Small intestine (tissue), 7 donors: ENCODE data around the gene CRYGN. TPM values are rescaled to one million over a fixed set of nuclear protein-coding genes. Genes with fewer than 3 reads are reported as not detected.

Source experiments
- DNase-seq, 2 donors: peaks; one replicate each; pipeline versions ENCODE4 v3.0.0 to v3.0.0-alpha.2; 2013
- FAIRE-seq: peaks from 2 replicates; lab custom pipeline; 2012; peaks lifted over from hg19 to GRCh38; lab: Jason Lieb, UNC
- H3K27ac ChIP-seq, 3 donors: one replicate each; pipeline ENCODE4 v1.5.1; 2013; ENCODE audit warnings: low read length in 2 of 3, mild to moderate bottlenecking in 2 of 3, control low read depth in 1 of 3, inconsistent platforms in 1 of 3, low read depth in 1 of 3, moderate library complexity in 1 of 3
- H3K27me3 ChIP-seq, 3 donors: one replicate each; pipeline ENCODE4 v1.6.1; 2013; ENCODE audit warnings: low read length in 3 of 3, inconsistent platforms in 1 of 3; ENCODE audit not compliant: control insufficient read depth in 3 of 3, insufficient read depth in 3 of 3
- H3K36me3 ChIP-seq, 3 donors: one replicate each; pipeline ENCODE4 v1.6.1; 2013; ENCODE audit warnings: low read length in 3 of 3, inconsistent platforms in 1 of 3, low read depth in 1 of 3, mild to moderate bottlenecking in 1 of 3, moderate library complexity in 1 of 3; ENCODE audit not compliant: control insufficient read depth in 3 of 3, insufficient read depth in 2 of 3
- H3K4me1 ChIP-seq, 3 donors: one replicate each; pipeline ENCODE4 v1.6.1; 2013; ENCODE audit warnings: low read length in 2 of 3, inconsistent platforms in 1 of 3, low read depth in 1 of 3, mild to moderate bottlenecking in 1 of 3, moderate library complexity in 1 of 3; ENCODE audit not compliant: control insufficient read depth in 3 of 3, insufficient read depth in 2 of 3
- H3K4me3 ChIP-seq, 3 donors: one replicate each; pipeline ENCODE4 v1.5.1; 2013; ENCODE audit warnings: low read length in 3 of 3, control low read depth in 1 of 3, inconsistent platforms in 1 of 3, low read depth in 1 of 3, mild to moderate bottlenecking in 1 of 3, moderate library complexity in 1 of 3
- H3K9me3 ChIP-seq, 2 donors: one replicate each; pipeline ENCODE4 v1.6.1; 2013; ENCODE audit warnings: low read depth in 1 of 2, low read length in 1 of 2; ENCODE audit not compliant: control insufficient read depth in 2 of 2, insufficient read depth in 1 of 2
- WGBS, 3 donors: extraction: QIAGEN DNeasy Blood & Tissue Kit; methylation state at CpG; one replicate each; pipeline ENCODE4 v1.1.7; 2013; 5-methylcytosine and 5-hydroxymethylcytosine counted together
- polyA plus RNA-seq, 4 donors: library from polyadenylated mRNA; stranded (reverse) in 3 of 4; unstranded in 1 of 4; fragments of 200-250 nt in 3 of 4; fragments of 120-200 nt in 1 of 4; gene quantifications; one replicate each; pipeline versions ENCODE4 v1.2.1 to v1.2.3, GENCODE V29; 2013
- donor health status: healthy with polysubstance abuse.
- donor health status: control.
- donor health status: control.
- donor health status: Bipolar disorder and iron deficiency.
- donor health status: healthy.

The CRYGN gene
- polyA plus RNA-seq, 4 donors: 0.06 to 0.07 TPM; not detected in 2

DNA sequence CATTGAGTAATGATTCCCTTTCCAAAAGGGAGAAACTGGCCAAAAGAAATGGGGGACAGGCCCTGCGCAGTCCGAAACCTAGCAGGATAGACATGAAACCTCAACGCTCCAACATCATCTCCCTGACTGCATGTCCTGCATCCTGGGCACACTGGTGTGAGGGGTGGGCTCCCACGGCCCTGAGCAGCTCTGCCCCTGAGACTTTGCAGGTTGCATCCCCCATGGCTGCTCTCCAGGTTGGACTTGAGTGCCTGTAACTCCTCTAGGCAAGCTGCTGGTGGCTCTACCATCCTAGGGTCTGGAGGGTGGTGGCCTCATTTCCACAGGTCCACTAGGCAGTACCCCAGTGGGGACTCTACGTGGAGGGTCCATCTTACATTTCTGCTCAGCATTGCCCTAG is 16.3 kb upstream of the CRYGN start:
- H3K9me3 ChIP-seq: no peaks in the 10 kb centered on the region
- WGBS, 3 donors: 96 to 98% (median 98%) methylated on average over 5 of the region's 5 CpGs
- H3K4me3 ChIP-seq: no peak overlapping the region
- no peaks in the 10 kb centered on the region for H3K36me3 ChIP-seq
- H3K27me3 ChIP-seq: no peaks in the 10 kb centered on the region
- no peak overlapping the region for H3K27ac ChIP-seq
- FAIRE-seq (no peak), DNase-seq (no peak)
- peaks cover 0 to 31% (median 3%) of the 10 kb centered on the region in 3 donors for H3K4me1 ChIP-seq

DNA sequence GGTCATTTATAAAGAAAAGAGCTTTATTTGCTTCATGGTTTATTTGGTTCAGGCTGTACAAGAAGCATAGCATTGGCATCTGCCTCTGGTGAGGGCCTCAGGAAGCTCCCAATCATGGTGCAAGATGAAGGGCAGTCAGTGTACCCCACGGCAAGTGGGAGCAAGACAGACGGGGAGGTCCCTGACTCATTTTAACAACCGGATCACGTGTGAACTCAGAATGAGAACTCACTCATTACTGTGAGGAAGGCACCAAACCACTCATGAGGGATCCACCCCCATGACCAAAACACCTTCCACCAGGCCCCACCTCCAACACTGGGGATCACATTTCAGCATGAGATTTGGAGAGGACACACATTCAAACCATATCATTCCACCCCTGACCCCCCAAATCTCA is 15.7 kb upstream of the CRYGN start:
- Histone ChIP-seq H3K9me3 (no peaks in the 10 kb centered on the region), H3K27ac (no peak overlapping the region), H3K4me3 (no peak overlapping the region), H3K4me1 (peaks cover 0 to 25% (median 3%) of the 10 kb centered on the region in 3 donors), H3K27me3 (no peaks in the 10 kb centered on the region), H3K36me3 (no peaks in the 10 kb centered on the region)
- FAIRE-seq: no peak
- 75 to 81% (median 78%) methylated on average over 4 of the region's 4 CpGs for WGBS, 3 donors
- DNase-seq: peak in 1 of 2 donors; percentile 26

DNA sequence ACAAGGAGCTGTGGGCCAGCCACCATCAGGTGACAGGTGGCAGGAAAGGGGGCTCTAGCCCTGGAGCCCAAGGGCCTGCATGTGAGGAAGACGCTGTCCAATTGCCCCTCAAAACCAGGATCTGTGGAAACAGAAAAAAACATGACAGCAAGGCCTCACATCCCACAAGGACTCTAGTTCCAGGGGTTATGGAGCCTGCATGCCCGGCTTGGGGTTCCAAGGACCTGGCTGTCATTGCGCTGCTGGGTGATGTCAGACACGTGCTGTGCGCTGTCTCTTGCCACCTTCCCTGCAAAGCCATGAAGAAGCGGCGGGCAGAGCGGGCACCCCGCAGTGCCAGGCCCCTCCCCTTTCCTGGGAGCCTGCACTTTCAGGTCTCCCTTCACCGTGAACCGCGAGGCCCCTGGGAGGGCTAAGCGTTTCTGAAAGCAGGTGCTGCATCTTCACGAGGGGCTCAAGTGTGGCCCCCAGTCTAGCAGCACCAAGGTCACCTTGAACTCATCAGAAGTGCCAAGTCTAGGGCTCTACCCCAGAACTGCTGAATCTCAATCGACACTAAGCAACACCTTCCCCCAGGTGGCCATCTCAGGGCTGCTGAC is 15.1 kb upstream of the CRYGN start:
- DNase-seq: no peak
- no peak overlapping the region for H3K27ac ChIP-seq
- 89 to 93% (median 90%) methylated on average over 15 of the region's 15 CpGs for WGBS, 3 donors
- H3K9me3 ChIP-seq: no peaks in the 10 kb centered on the region
- H3K27me3 ChIP-seq: no peaks in the 10 kb centered on the region
- no peak for FAIRE-seq
- H3K36me3 ChIP-seq: no peaks in the 10 kb centered on the region
- no peak overlapping the region for H3K4me3 ChIP-seq
- H3K4me1 ChIP-seq: peaks cover 0 to 18% (median 0%) of the 10 kb centered on the region in 3 donors

DNA sequence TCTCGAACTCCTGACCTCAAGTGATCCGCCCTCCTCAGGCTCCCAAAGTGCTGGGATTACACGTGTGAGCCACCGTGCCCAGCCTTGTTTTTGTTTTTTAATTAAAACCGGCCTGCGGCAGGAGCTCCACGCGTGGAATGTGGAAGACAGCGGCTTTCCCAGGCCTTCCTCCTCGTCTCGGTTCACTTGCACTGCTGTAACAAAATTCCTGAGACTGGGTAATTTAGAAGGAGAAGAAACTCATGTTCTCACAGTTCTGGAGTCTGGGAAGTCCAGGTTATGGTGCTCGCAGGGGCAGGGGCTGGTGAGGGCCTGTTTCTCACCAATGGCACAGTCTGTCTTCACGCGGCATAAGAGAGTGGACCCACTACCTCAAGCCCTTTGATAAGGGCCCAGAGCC is 14.4 kb upstream of the CRYGN start:
- DNase-seq (no peak), FAIRE-seq (no peak)
- WGBS, 3 donors: 90 to 93% (median 92%) methylated on average over 14 of the region's 14 CpGs

DNA sequence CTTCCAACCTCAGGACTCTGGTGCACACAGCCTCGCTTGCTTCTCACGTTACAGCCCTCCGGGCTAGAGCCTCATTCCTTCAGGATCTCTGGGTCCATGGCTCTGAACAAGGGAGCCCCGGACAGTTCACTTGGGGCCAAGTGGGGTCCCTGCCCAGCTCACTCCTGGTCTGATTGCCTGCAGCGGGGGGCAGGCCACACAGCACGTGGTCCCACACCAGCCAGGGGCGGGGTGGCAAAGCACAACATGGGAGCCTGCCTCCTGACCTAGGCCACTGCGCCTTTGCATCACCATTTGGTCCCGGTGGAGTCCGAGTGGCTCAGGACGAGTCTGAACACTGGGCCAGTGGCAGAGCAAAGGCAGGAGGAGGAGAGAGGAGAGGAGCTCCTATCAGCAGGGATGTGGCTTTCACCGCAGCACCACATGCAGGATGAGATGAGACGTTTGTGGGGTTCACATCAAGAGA is 13.4 kb upstream of the CRYGN start:
- no peaks in the 10 kb centered on the region for H3K9me3 ChIP-seq
- no peak overlapping the region for H3K27ac ChIP-seq
- no peak for FAIRE-seq
- WGBS, 3 donors: 78 to 87% (median 84%) methylated on average over 13 of the region's 13 CpGs
- H3K4me1 ChIP-seq: peaks cover 0 to 6% (median 0%) of the 10 kb centered on the region in 3 donors
- H3K4me3 ChIP-seq: no peak overlapping the region
- H3K27me3 ChIP-seq: no peaks in the 10 kb centered on the region
- H3K36me3 ChIP-seq: no peaks in the 10 kb centered on the region
- DNase-seq: no peak

More for the DNA sequence above, 14.4 kb upstream of the CRYGN start:
- Histone ChIP-seq H3K4me3 (no peak overlapping the region), H3K27ac (no peak overlapping the region), H3K9me3 (no peaks in the 10 kb centered on the region), H3K27me3 (no peaks in the 10 kb centered on the region), H3K4me1 (peaks cover 0 to 13% (median 0%) of the 10 kb centered on the region in 3 donors), H3K36me3 (no peaks in the 10 kb centered on the region)

DNA sequence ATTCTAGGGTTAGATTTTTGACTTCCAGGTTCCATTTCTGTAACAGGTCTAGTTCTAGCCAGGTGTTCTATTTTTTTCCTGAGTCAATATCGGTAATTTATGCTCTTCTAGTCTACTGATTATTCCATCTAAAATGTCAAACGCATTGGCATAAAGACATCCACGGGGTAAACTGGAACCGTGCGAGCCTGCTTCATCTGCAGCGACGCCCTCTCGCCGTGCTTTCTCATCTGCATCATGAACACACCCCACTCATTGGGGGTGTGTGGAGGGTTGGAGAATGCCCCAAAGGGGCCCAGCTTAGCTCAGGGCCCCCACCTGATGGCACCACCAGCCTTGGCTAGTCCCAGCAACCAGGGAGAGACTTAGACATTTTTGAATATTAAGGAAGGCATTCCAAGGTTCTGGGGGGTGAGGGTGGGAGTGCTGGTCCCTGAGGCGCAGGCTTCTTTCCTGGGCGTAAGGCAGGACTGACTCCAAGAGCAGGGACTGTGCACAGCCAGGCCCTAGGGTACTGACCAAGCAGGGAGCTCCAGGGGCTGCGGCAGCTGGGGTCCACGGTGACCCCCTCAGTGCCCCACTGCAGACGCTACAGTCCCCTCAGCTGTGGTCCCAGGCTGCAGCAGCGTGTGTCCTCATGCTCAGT is 12.9 kb upstream of the CRYGN start:
- FAIRE-seq (no peak), DNase-seq (no peak)
- 89 to 92% (median 90%) methylated on average over 15 of the region's 15 CpGs for WGBS, 3 donors
- Histone ChIP-seq H3K4me1 (peaks cover 0 to 6% (median 0%) of the 10 kb centered on the region in 3 donors), H3K4me3 (no peak overlapping the region), H3K27ac (no peak overlapping the region), H3K9me3 (no peaks in the 10 kb centered on the region), H3K36me3 (no peaks in the 10 kb centered on the region), H3K27me3 (peaks cover 0 to 3% (median 0%) of the 10 kb centered on the region in 3 donors)

DNA sequence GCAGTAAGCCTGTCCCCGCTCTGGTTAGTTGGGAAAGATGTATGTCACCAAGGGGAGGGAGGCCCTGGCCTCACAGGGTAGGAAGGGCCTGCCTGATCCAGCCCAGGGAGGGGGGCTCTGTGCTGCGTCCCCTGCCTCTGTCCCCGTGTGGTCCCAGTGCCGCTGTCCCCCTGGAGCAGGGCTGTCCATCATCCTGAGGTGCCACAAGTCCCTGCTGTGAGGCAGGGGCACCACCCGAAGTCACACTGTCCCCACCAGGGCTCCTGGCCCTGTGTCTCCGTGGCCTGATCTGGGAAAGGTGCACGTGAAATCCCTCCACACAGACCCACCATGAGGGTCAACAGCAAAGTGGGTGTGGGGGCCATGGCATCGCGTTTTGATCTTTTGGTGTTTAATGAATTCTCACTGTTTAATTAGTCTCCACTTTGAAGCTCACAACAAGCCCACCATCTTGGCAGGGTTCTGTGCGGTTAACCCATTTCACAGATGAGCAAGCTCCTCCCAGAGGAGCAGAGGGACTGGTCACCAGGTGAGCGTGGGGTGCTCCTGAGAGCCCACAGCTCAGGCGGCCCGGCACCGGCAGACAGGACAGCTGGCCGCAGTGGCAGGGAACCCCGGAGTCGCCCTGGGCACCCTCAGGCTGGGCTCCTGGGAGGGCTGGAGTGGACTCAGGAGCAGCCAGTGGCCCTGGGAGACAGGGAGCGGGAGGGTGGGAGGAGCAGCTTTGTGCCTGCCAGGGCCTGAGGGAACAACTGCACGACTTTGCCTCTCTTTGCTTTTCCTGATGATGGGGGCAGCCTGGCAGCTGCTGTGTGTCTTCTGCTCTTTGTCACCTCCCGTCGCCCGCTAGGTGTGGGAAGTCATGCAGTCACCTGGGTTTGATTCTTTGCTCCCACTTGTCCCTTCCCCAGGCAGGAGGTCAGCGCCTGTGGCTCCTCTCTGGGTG is 12.0 kb upstream of the CRYGN start:
- H3K27me3 ChIP-seq: peaks cover 0 to 3% (median 0%) of the 10 kb centered on the region in 3 donors
- H3K9me3 ChIP-seq: no peaks in the 10 kb centered on the region
- WGBS, 3 donors: 78 to 87% (median 83%) methylated on average over 23 of the region's 23 CpGs
- no peaks in the 10 kb centered on the region for H3K36me3 ChIP-seq
- FAIRE-seq (no peak), DNase-seq (no peak)
- no peak overlapping the region for H3K4me3 ChIP-seq
- no peak overlapping the region for H3K27ac ChIP-seq
- H3K4me1 ChIP-seq: peaks cover 0 to 6% (median 0%) of the 10 kb centered on the region in 3 donors

DNA sequence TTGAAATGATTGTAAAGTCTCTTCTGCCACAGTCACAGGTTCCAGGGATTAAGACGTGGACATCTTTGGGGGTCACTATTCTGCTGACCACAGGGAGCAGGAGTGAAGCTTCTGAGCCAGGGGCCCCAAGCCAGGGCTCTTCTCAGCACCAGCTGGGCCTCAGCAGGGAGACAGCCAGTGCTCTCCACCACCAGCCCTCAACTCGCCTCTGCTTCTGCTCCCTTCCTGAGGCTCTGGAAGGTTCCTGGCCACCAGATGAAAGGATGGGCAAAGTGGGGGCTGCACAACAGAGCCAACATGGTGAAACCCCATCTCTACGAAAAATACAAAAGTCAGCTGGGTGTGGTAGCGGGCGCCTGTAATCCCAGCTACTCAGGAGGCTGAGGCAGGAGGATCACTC is 11.2 kb upstream of the CRYGN start:
- no peak for DNase-seq
- Histone ChIP-seq H3K36me3 (no peaks in the 10 kb centered on the region), H3K4me1 (peaks cover 0 to under 1% (median 0%) of the 10 kb centered on the region in 3 donors), H3K4me3 (no peak overlapping the region), H3K27ac (no peak overlapping the region), H3K27me3 (peaks cover 0 to 3% (median 0%) of the 10 kb centered on the region in 3 donors), H3K9me3 (no peaks in the 10 kb centered on the region)
- FAIRE-seq: no peak
- WGBS, 3 donors: 86 to 93% (median 91%) methylated on average over 5 of the region's 5 CpGs
